GM21381 (cell line): ENCODE data around the gene ABCB9.

Experiments used
- ATAC-seq: cut with Tn5 transposase; IDR thresholded peaks from one replicate; pipeline ENCODE4 v1.9.1; 2021; ENCODE audit warnings: mild to moderate bottlenecking, moderate library complexity; ENCODE audit not compliant: unreplicated experiment

ABCB9 gene

DNA sequence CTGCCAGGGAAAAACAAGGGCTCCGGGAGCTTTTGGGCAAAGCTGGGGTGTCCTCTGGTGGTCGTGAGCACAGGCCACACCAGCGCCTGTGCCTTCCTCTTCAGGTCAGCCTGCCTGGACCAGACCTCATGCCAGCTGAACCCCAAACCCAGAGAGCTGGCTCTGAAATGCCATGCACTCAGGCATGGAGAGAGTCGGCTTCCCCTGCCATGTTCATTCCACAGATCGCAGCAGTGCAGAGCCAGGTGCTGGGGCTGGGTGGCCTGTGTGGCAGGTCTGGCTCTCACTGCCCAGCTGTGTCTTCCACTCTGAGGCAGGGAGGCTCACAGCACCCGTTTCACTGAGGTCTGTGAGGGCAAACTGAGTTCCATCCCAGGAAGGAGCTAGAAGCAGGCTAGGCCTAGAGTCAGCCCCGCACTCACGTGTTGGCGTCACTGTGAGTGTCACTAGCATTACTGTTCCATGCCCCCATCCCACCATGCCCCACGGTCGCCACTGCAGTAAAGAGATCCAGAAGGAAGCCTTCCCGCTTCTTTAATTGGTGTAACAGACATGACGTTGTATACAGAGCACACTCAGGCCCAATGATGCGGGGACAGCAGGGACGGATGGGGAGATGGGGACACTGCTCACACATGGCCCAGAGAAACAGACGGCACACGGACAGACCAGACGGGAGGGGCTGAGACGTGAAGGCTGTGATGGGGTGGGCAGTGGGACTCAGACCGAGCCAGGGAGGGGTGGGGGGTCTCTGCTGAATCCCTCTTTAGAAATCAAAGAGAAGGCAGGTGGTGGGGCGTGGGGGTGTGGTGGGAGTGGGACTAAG, 16.9 kb upstream of the ABCB9 start:
- ATAC-seq: no peak

DNA sequence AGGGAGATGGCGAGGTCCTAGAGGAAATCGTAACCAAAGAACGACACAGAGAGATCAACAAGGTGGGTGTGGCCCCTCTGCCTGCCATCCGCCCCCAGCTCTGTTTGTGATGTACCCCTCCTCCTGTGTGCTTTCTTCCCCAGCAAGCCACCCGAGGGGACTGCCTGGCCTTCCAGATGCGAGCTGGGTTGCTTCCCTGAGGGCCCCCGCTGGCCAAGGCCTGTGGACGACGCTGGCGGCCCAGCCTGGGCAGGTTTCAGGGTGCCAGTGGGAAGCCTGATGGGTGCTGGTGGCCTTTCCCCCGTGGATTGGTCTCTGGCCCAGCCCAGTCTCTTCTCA, 16.2 kb upstream of the ABCB9 start:
- no peak for ATAC-seq

DNA sequence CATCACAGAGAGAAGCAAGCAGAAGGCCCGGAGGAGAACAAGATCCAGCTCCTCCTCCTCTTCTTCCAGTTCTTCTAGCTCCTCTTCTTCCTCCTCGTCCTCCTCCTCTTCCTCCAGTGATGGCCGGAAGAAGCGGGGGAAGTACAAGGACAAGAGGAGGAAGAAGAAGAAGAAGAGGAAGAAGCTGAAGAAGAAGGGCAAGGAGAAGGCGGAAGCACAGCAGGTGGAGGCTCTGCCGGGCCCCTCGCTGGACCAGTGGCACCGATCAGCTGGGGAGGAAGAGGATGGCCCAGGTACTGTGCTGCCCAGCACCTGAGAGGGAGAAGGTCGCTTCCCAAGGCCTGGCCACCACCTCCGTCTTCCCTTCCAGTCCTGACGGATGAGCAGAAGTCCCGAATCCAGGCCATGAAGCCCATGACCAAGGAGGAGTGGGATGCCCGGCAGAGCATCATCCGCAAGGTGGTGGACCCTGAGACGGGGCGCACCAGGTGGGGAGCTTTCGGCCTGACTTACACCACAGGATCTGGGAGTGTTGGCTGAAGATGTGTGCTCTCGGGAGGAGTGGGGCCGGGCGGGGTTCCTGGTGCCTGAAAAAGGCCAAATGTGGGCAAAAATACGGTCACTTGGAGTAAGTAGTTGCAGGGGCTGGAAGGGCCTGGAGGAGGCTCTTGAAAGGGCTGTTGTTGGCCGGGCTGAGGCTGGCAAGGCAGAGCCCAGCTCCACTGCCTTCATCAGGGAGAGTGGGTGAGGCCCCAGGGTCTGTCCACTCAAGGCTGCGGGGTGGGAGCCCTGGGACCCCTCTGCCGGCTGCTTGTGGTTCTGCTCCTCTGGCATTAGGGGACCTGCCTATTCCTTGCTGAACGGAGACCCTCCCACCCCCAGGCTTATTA, 15.6 kb upstream of the ABCB9 start:
- no peak for ATAC-seq

DNA sequence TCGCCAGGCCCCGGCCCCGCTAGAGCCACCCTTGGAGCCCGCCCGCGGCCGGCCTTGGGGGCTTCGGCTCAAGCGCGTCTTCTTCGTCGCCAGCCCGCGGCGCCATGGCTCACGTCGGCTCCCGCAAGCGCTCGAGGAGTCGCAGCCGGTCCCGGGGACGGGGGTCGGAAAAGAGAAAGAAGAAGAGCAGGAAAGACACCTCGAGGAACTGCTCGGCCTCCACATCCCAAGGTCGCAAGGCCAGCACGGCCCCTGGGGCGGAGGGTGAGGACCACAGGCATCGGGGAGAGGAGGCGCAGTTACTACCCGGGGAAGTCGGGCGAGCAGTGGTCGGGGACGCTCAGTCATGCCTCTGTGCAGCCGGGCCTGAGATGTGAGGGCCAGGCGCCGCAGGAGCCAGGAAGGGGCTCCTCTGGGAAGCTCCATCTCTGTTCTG, 14.8 kb upstream of the ABCB9 start:
- no peak for ATAC-seq

DNA sequence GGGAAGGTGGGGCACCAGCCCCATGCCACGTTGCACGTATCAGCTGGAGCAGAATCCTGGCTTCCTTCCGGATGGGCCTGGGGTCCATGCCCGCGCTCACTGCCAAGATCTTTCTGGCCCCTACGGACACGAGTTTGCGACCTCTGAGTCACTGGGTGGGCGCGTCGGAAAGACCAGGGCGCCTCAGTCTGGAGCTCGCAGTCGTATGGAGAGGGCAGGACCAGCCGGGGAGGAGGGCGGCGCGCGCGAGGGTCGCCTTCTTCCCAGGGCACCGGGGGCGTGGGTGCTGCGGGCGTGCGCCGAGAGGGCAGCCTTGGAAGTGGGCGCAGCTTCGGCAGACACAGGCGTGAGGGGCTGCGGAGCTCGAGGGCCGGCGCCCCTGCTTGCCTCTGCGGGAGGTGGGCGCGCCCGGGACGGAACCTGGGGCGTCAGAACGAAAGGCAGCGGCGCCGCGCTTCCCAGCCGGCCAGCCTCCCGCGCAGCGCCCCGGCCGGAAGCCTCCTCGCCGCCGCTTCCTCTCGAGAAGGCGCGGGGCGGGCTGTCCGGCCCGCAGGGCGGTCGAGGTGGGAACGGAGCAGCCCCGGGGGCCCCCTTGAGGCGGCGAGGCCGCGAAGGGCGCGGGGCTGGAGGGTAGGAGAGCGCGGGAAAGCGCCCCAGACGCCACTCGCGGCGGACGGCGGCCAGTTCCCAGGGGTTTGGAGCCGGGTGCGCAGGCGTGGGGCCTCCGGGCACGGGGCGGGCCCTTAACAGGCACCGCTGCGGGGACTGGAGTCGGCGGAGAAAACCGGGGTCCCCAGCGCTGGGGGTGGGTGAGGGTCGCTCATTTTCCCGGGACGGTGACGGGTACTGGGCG, 14.1 kb upstream of the ABCB9 start, which contains the start of gene ARL6IP4:
Gene ARL6IP4, plus strand, starts transcription at position 499 of the 853 bp plus-strand sequence. CDS start 459 bp downstream, outside the sequence.
- peak; percentile 66 for ATAC-seq

DNA sequence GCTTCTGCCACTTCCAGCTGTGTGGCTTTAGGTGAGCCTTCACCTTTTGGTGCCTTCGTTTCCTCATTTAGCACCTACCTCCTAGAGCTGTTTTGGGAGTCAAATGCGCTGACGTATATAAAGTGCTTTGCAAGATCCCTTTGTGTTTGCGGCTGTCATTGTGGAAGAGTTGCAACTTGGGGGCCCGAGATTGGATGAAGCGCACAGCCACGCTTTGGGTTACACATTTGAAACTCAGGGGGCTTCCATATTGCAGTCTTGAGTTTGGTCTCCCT, 13.6 kb upstream of the ABCB9 start:
- no peak for ATAC-seq

DNA sequence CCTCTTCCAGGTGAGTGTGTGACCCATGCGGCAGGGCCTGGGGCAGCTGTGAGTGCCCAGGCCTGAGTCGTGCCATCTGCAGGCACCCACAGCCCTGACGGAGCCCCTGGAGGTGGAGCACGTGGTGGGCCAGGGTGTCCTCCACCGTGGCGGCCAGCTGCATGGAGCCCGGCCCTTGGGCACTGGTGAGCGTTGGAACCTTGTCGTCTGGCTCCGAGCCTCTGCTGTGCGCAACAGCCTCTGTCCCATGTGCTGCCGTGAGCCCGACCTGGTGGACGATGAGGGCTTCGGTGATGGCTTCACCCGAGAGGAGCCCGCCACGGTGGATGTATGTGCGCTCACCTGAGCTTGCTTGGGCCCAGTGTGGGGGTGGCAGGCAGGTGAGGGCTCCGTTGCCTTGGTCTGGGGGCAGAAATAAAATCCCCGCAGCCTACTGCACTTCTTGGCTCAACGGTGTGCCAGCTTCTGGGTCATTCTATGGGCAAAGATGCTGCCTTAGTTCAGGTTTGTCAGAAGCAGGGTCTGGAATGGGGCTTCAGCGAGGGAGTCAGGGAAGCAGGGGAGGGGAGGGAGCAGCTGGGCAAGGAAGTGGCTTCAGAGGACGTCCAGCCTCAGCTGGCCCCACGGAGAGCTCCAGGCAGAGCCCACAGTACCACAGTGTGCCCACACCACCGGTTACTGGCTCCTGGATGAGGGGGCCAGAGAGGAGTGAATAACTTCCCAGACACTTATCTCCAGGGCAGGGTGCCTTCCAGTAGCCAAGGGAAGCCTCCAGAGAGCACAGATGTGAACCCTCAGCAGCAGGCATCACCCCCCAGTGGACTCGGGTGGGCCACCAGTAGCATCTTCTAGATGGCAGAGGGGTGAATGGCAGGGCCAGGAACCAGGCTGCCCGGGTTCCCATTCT, 13.0 kb upstream of the ABCB9 start:
- ATAC-seq: no peak

DNA sequence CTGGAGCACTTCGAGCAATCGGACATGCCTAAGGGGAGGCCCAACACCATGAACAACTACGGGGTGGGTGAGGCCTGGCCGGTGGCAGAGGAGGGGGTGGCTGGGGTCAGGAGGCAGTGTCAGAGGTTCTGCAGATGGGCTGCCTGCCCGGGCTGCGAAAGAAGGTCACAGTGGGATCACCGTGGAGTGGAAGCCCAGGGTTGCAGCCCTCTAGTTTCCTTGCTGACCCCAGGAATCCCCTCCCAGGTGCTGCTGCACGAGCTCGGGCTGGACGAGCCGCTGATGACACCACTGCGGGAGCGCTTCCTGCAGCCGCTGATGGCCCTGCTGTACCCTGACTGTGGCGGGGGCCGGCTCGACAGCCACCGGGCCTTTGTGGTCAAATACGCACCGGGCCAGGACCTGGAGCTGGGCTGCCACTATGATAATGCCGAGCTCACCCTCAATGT, 12.3 kb upstream of the ABCB9 start:
- ATAC-seq: no peak

DNA sequence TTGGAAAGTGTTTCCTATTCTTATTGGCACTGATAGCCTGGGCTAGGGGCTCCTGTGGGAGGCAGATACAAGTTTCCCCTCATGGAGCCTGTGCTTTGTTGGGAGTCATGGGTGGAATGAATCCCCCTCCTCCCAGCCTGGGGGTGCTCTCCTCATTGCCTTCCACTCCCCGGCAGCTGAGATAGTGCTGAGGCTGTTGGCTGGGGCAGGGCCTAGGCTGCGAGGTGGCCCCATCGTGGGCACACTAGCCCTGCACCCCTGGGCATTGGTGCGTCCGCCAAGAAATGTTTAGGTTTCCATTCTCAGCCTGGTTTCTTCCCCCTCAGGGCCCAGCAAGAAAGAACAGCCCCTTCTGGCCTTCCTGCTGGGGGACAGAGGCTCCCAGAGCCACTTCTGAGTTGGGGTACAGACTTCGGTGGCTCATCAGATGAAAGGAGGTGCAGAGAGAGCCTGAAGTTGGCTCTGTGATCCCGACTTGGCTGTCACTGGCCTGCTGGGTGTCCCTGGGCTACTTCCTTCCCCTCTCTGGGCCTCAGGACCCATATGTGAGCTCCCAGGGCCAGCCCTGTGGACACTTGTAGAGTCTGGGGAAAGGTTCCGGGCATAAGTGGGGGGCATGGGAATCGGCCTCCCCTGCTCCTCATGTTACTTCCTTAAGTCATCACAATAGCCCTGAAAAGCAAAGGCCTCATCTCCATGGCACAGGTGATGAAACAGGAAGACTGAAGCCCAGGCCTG, 11.6 kb upstream of the ABCB9 start:
- no peak for ATAC-seq

DNA sequence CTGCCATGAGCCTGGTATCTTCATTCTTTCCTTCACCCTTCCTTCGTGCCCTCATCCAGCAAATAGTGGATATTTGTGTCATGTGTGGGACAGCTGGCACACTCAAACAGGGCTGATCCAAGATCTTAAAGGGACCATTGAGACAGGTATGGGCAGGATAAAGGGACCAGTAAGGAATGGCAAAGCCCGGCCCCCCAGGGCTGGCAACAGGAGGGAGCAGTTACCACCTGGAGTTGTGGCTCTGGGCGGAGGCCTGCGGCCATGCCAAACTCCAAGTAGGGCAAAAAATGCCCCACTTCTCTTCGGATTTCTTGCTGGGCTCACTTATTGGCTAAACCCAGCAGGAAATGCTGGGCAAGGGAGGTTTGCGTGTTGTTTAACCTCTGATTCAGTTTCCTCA, 10.9 kb upstream of the ABCB9 start:
- no peak for ATAC-seq

DNA sequence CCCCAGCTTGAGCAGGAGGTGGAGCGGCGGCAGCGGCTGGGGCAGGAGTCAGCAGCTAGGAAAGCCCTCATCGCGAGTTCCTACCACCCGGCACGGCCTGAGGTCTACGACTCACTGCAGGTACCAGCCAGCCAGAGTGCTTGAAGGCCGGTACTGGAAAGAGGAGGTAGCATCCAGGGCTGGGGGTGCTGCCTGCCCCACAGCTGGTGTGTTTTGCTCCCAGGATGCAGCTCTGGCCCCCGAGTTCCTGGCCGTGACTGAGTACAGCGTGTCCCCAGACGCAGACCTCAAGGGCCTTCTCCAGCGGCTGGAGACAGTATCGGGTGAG, 10.3 kb upstream of the ABCB9 start:
- no peak for ATAC-seq

DNA sequence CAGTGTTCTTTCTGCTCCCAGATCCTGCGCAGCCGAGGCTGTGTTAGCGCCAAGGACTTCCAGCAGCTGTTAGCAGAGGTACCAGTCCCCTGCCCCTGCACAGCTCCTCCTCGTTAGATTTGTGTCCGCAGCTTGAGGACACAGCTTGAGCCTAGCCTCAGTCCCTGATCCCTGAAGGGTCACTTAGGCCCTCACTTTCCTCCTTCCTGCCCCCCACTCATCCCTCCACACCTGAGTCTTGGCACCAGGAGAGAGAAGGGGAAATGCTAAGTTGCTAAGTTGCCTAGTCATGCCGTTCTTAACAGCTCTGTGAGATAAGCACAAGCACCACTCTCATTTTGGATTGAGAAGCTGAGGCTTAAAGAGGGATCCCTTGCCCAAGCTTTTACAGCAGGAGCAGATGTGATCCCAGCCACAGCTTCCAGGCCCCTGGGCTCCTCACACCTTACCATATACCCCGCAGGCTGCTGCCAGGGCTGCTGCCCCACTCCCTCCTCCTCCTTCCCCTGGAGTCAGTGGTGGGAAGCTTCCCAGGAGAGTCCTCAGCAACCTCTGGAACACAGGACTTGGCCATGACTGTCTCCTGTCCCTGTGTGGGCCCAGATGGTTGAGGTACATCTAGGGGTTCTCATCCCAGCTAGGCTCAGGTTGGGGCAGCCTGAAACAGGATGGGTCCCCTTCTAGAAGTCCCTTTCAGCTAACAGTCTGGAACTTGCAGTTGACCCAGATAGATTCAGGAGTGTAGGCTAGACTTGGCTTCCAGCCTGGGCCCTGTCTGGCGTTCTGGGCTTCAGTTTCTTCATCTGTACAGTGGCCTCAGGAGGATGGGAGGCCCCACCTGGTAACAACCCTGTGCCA, 9.8 kb upstream of the ABCB9 start:
- no peak for ATAC-seq

DNA sequence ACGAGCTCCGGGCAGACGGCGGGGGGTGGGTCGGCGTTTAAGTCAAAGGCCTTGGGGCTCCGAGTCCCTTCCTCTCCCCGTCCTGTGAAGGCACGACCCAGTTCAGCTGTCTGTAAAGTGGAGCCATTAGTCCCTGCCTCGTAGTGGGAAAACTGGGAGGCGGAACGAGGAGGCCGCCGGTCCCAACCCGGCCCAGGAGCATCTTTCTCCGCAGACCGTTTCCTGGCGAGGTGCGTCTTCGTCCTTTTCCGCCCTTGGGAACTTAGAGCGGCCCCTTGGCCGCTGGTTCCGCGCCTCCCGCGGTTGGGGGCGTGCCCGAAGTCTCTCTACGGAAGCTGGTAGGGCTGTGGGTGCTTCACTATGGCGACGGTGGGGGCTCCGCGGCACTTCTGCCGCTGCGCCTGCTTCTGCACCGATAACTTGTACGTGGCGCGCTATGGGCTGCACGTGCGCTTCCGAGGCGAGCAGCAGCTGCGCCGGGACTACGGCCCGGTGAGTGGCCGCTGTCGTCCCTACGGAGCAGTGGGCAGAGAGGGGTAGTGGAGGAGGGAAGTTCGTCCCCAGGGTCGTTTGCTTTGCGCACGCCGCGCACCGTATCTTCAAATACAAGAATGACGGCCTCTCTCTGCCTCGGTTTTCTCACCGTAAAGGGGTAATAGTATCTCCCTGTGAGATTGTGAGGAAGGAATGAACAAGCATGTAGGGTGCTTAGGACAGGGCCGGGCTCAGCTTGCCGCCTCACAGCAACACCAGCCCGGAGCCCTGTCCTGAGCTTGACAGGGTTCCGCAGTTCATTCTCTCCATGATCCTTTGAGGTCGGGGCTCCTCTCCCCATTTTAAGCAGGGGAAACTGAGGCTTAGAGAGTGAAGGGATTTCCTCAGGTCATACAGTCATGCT, 8.9 kb upstream of the ABCB9 start, which contains the start of gene OGFOD2:
Gene OGFOD2, plus strand, starts transcription at position 353 of the 898 bp plus-strand sequence. Its CDS starts 8 bp downstream, at position 361.
- peak; percentile 79 for ATAC-seq

DNA sequence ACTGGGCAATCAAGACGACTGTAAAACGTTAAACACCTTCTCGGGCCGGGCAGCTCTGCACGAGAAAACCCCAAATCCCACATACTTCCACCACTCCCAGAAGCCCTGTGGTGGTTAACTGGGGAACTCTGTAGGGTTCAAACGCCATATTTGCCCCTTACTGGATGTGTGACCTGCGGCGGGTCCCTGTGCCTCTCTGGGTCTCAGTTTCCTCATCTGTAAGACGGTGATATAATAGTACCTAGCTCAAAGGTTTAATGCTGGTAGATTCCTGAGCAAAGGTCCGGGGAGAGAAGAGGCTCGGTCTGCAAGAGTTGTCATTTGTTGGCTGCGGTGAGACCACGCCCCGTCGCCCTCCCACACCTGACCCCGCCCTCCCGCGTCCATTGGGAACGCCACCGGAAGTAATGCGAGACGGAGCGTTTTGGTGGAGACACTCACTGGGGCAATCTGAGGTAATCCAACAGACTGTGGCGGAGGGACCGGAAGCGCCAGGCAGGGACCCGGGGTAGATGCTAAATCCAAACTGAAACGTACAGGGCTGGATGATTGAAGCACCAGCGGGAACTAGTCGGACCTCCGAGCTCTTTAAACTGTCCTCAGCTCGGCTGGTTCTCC, 8.1 kb upstream of the ABCB9 start:
- peak; percentile 81 for ATAC-seq

DNA sequence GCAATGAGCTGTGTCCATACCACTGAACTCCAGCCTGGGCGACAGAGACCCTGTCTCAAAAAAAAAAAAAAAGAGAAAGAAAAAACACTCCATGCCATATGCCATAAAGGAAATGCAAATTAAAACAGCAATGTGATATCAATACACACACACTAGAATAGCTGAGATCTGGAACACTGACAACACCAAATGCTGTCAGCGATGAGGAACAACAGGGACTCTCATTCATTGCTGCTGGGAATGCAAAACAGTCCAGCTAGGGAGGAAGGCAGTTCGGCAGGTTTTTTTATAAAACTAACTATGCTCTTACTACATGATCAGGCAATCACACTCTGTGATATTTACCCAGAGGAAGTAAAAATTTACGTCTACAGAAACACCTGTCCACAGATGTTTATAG, 3.4 kb upstream of the ABCB9 start:
- no peak for ATAC-seq

DNA sequence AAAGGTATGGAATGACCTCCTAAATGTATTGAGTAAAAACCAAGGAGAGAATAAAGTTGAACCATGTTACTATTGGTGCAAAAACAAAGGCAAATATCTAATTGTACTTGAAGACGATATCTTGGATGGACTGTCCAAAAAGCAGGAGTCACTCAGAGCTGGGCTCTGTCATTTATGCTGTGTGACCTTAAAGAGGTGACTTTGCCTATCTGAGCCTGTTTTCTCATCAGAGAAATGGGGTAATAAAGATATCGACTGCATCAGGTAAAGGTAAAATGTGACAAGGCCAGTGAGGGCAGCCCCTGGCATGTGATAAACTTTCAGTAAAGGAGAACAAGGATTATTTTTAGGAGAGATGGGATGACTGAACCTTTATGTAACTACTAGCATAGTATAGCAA, 1.8 kb upstream of the ABCB9 start:
- ATAC-seq: no peak
